PFSK-1 (cell line): ENCODE results near the gene FAM186B.

Experiments used
- FOXP2 ChIP-seq: optimal IDR thresholded peaks from 2 replicates; pipeline ENCODE3; 2011; ENCODE audit warnings: borderline replicate concordance, control low read depth, inconsistent platforms; ENCODE audit not compliant: insufficient read depth; ENCODE audit errors: extremely low read length, extremely low read depth
- POLR2AphosphoS5 ChIP-seq: IDR thresholded peaks from 2 replicates; pipeline ENCODE4 v1.6.1; 2012; ENCODE audit warnings: low read depth, mild to moderate bottlenecking, control low read depth, low read length, moderate library complexity
- REST ChIP-seq, 2 experiments: IDR thresholded peaks; 2 replicates each; pipeline versions ENCODE4 v1.6.1 to v1.8.0; 2011 to 2012; ENCODE audit warnings: low read depth in 2 of 2, low read length in 2 of 2, control low read depth in 1 of 2, inconsistent platforms in 1 of 2, mild to moderate bottlenecking in 1 of 2, moderate library complexity in 1 of 2; ENCODE audit not compliant: insufficient read depth in 1 of 2
- SIN3A ChIP-seq: IDR thresholded peaks from 2 replicates; pipeline ENCODE4 v1.6.1; 2012; ENCODE audit warnings: mild to moderate bottlenecking, low read length, moderate library complexity, borderline replicate concordance; ENCODE audit not compliant: insufficient read depth
- TAF1 ChIP-seq: IDR thresholded peaks from 2 replicates; pipeline ENCODE4 v1.6.1; 2012; ENCODE audit warnings: low read length, control low read depth, borderline replicate concordance; ENCODE audit not compliant: insufficient read depth

Gene FAM186B

GRCh38 chr12:49622501-49623141 is 17.2 kb upstream of the FAM186B start:
- TF ChIP-seq SIN3A (no peak), TAF1 (no peak), REST (IDR thresholded peaks at IDR 0.05; ENCODE audit: insufficient read depth in 1 of 2, low read depth in 2 of 2, low read length in 2 of 2) (no peak), FOXP2 (no peak), POLR2AphosphoS5 (no peak)

- TF ChIP-seq TAF1 (no peak), REST (IDR thresholded peaks at IDR 0.05; ENCODE audit: insufficient read depth in 1 of 2, low read depth in 2 of 2, low read length in 2 of 2) (no peak), FOXP2 (no peak), SIN3A (no peak), POLR2AphosphoS5 (no peak)
Observed at GRCh38 chr12:49621651-49622500, 16.4 kb upstream of the FAM186B start.

- no peak for TF ChIP-seq FOXP2
- no peak for TF ChIP-seq SIN3A
- no peak for TF ChIP-seq TAF1
- TF ChIP-seq POLR2AphosphoS5 = no peak
- TF ChIP-seq REST (IDR thresholded peaks at IDR 0.05; ENCODE audit: insufficient read depth in 1 of 2, low read depth in 2 of 2, low read length in 2 of 2) = no peak
Observed at GRCh38 chr12:49619286-49619685, 13.8 kb upstream of the FAM186B start.

- TF ChIP-seq TAF1 (no peak), POLR2AphosphoS5 (no peak), REST (IDR thresholded peaks at IDR 0.05; ENCODE audit: insufficient read depth in 1 of 2, low read depth in 2 of 2, low read length in 2 of 2) (no peak), SIN3A (no peak), FOXP2 (no peak)
Observed at GRCh38 chr12:49618576-49618975, 13.1 kb upstream of the FAM186B start.
